DOHH2 (cell line): Measurements from ENCODE around the gene KCTD6.

ENCODE experiments used
- EZH2phosphoT487 ChIP-seq: fragments of 200-600 bp; sonication (generic); IDR thresholded peaks from 2 replicates; pipeline ENCODE4 v1.6.1; 2017; ENCODE audit warnings: borderline replicate concordance, mild to moderate bottlenecking, antibody characterized with exemption, low read length, moderate library complexity, mixed read lengths
- TF ChIP-seq, protein P1 (sequence below): fragments of 200-600 bp; sonication (generic); IDR thresholded peaks from one replicate; pipeline ENCODE4 v1.5.1; 2014; ENCODE audit warnings: antibody characterized with exemption, mild to moderate bottlenecking, low read depth, low read length; ENCODE audit not compliant: poor library complexity, severe bottlenecking

GRCh38 chr3:58494107-58494506 lies 2.2 kb downstream of the KCTD6 start:
- TF ChIP-seq, protein P1, sequence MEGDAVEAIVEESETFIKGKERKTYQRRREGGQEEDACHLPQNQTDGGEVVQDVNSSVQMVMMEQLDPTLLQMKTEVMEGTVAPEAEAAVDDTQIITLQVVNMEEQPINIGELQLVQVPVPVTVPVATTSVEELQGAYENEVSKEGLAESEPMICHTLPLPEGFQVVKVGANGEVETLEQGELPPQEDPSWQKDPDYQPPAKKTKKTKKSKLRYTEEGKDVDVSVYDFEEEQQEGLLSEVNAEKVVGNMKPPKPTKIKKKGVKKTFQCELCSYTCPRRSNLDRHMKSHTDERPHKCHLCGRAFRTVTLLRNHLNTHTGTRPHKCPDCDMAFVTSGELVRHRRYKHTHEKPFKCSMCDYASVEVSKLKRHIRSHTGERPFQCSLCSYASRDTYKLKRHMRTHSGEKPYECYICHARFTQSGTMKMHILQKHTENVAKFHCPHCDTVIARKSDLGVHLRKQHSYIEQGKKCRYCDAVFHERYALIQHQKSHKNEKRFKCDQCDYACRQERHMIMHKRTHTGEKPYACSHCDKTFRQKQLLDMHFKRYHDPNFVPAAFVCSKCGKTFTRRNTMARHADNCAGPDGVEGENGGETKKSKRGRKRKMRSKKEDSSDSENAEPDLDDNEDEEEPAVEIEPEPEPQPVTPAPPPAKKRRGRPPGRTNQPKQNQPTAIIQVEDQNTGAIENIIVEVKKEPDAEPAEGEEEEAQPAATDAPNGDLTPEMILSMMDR: no peak
- no peak for TF ChIP-seq EZH2phosphoT487
